GM19463 (cell line): ENCODE data around the gene TMEM41B.

Experiments
- ATAC-seq: cut with Tn5 transposase; IDR thresholded peaks from one replicate; pipeline ENCODE4 v1.9.1; 2021; ENCODE audit warnings: mild to moderate bottlenecking, moderate library complexity; ENCODE audit not compliant: unreplicated experiment

TMEM41B gene

DNA sequence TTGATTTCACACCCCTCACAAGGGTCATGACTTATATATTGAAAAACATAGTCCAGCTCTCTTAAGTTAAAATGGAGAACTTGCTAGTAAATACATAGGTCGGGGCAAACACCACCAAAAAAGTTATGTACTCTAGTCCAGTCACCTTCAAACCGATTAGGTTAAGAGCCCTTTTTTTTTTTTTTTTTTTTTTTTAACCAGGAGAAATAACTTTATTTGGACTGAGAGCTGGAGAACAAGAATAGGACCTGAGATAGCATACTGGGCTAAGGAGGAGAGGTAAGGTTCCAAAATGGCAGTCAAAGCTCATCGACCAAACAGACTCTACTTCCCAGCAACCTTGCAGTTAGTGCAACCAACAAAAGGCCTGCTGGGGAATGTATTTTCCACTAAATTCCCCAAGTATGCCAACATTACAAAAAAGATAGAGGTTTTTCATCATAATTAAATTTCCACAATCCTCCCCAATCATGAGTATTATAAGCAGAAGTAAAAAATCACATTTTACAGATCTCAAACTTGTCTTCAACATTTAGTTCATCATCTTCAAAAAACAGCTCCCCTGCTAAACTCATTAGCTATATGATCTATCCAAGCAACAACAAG lies 3.8 kb downstream of the TMEM41B start:
- no peak for ATAC-seq

DNA sequence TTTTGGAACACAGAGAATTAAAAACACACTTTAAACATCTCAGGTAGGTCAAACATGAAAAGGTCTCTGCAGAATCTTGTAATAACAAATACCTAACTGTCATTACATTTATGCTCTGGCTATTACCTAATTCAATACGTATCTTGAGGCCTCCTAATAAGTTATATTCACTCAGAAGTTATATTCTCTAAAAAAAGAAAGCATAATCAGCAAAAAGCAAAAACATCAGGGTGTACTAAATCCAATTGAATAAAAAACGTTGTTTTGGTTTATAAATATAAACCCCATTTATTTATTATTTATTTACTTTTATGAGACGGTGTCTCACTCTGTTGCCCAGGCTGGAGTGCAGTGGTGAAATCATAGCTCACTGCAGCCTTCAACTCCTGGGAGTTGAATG lies 10.2 kb downstream of the TMEM41B start:
- ATAC-seq: no peak

DNA sequence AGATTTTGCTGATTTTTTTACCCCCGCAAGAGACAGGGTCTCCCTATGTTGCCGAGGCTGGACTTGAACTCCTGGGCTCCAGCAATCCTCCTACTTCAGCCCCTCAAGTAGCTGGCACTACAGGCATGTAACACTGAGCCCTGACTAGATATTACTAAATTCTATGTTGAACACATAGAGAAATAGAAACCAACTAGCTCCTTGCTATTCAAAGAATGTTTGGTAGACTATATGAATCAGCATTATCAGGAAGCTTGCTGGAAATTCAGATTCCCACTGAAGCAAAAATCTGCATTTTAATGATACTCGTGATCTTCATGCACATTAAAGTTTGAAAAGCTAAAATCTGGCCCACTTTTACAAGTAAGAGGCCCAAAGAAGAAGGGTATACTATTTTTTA lies 11.9 kb downstream of the TMEM41B start:
- ATAC-seq: no peak

DNA sequence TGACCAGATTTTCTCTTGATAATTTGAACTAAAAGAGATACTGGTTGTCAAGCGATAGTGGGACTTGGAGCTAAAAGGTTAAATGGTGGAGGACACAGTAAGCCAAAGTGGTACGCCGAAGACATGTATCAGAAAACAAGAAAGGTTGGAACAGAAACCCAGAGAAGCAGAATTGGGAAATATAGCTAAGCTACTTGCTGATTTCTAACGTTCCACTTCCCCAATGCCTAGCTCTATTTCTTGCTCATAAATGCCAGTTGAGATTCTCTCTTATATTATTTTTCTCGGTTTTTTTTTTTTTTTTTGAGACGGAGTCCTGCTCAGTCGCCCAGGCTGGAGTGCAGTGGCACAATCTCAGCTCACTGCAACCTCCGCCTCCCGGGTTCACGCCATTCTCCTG lies 12.7 kb downstream of the TMEM41B start:
- ATAC-seq: no peak

DNA sequence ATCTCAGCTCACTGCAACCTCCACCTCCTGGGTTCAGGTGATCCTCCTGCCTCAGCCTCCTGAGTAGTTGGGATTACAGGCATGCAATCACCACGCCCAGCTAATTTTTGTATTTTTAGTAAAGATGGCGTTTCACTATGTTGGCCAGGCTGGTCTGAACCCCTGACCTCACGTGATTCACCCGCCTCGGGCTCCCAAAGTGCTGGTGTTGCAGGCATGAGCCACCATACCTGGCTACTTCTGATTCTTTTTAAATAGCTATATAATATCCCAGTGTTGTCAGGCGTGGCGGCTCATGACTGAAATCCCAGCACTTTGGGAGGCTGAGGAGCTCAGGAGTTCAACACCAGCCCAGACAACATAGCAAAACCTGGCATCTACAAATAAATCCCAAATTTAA lies 20.7 kb downstream of the TMEM41B start:
- no peak for ATAC-seq

DNA sequence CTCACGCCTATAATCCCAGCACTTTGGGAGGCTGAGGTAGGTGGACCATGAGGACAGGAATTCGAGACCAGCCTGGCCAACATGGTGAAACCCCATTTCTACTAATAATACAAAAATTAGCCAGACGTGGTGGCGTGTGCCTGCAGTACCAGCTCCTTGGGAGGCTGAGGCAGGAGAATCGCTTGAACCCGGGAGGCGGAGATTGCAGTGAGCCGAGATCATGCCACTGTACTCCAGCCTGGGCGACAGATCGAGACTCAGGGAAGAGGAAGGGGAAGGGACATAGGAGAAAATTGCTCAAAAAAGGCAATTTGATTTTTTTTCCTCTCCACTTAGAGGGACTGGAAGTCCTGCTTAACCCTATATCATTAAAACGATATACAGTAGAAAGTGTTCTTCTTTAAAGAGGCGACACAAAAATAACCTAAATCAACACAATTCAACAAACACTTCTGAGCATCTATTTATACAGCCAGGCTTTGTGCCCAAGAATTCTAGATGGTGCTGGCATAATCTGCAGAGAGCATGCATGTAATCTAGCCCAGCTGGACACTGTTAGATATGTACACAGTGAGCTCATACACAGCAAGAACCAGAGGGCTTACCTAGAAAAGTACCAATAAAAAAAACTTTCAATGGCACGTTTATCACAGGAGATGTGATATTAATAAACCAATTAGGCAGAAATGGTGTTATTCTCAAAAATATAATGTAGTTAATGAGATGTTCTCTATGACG lies 28.4 kb downstream of the TMEM41B start:
- ATAC-seq: no peak

DNA sequence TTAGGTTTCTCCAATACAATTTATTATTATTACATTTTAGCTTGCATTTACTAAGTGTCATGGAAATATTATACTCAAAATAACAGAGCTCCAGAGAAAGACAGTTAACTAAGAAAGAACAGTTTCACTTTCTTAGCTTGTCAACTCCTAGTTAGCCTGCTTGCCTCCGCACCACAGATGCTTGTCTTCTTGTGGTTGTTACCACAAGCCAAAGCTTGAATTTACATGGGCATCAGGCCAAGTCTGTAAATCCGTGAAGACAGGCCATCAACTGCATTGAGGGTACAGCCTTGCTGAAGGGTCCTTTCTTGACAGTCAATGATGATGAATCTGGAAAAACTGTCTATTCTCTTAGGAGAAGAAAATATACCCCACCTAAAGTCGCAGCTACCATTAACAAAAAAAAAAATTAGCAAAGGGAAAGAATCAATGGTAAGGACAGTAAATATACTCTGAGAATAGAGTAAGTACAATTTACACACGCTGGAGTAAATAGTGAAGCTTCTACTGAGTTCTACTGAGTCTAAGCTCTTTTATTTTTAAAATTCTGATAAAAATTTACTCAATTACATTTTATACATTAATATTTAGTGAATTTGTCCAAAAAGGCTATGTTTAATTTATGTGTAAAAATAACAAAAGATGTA lies 33.6 kb downstream of the TMEM41B start:
- ATAC-seq: peak; percentile 95

DNA sequence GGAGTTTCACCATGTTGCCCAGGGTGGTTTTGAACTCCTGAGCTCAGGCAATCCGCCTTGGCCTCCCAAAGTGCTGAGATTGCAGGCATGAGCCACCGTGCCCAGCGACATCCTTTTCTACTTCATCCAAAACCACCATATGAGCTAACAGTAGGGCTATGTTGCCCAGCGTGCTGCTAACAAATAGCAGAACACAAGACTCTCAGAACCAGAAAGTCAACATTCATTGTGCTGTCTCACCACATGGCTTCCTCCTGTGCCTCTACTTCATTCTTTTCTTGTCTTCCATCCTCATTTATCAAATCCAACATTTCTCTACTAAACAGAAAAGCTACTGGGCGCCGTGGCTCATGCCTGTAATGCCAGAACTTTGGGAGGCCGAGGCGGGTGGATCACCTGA lies 37.2 kb downstream of the TMEM41B start:
- ATAC-seq: no peak

DNA sequence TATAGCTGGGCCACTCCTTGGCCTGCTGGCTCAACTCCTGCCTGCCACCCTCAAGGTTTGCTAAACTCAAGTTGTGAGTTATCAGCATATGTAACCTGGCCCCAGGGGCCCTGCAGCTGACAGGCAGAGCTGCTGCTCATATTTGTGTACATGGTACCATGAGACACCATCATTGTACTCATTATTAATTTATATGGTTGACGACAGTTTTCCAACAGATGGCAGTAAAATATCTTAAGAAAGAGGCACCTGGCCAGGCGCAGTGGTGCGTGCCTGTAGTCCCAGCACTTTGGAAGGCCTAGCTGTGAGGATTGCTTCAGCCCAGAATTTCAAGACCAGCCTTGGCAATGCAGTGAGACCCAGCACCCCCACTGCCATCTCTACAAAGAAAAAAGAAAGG lies 37.8 kb downstream of the TMEM41B start:
- no peak for ATAC-seq

DNA sequence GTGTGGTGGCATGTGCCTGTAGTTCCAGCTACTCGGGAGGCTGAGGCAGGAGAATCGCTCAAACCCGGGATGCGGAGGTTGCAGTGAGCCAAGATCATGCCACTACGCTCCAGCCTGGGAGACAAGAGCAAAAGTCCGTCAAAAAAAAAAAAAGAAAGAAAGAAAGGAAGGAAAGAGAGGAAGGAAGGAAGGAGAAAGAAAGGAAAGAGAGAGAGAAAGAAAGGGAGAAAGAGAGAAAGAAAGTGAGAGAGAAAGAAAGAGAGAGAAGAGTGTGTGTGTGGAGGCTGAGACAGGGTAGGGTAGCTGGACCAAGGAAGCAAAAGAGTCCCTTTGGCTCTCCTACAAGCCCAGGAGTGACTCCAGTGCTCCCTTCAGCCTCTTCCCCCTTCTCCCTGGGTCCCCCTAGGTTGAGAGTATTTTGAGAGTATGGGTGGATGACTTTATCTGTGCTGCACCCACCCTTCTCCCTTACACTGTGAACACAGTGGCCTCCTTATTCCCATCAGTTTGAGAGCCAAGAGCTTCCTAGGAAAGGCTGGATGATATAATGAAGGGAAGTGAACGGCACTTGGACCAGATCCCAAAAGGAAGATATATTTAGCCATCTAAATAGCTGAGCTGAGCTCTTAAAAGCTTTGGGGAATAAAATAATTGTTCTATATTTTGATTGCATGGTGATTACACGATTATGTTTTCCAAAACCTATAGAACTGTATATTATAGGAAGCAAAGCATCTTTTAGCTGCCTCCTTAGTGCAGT lies 39.7 kb downstream of the TMEM41B start:
- ATAC-seq: no peak

DNA sequence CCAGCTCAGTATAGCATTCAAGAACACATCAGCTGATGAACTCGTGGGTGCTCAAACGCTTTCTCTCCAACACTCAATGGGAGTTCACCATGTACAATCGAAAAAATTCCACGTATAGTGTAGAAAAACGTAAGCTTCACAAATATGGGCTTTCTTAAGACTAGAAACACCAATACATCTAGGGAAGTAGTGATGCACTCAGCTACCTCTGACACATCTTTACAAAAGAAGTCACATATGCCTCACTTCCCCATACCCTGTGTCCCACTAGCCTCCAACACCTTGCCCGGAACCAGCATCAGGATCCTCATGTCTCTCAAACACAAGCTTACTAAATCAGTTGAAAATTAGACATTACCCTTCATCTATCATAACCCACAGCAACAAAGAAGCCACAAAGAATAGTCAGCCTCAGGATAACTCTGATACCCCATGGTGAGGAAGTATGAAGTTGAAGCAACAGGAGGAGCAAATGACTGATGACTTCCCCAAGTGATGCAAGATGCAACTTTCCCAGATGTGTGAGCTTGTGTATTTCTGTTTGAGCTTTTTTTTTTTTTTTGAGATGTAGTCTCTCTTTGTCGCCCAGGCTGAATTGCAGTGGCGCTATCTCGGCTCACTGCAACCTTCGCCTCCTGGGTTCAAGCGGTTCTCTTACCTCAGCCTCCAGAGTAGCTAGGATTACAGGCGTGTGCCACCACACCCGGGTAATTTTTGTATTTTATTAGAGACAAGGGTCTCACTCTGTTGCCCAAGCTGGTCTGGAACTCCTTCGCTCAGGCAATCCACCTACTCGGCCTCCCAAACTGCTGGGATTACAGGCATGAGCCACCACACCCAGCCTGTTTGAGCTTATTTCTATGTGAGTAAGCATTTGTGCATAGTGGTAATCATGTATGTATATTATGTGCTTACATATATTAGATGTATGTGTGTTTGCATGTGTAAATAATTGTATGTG lies 40.7 kb downstream of the TMEM41B start:
- ATAC-seq: no peak

DNA sequence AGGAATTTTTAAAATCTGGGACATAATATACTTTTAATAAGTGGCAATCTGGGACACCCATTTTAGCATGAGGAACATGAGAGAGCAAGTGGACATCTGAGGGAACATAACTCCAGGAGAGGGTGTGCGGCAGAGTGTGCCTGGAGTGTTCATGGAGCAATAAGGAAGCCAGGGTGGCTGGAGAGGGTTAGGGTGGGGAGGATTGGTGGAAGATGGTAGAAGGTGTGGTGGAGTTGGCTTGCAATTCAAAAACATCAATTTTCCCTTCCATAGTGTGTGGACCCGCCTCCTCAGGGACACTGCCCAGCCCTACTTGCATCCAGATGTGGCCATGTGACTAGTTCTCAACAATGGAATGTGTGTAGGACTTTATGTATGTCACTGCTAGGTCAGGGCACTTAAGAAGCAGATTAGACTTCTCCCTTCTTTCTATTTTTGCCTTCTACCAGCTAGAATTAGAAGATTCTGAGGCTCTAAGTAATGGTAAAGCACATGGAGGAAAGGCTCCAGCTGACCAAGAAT lies 44.8 kb downstream of the TMEM41B start:
- ATAC-seq: no peak

DNA sequence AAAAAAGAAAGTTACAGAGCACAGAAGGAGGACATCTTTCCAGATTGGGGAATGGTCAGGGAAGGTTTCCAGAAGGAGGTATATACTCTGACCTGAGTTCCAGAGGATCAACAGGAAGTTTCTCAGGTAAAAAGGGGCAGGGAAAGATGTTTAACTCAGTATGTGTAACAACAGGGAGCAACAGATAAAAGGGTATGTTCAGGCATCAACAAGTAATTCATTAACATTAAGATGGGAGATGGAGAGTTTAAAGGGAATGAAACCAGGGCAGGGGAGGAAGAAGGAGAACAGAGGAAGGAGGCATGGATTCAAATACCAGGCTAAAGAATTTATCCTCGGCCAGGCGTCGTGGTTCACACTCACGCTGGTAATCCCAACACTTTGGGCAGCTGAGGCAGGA lies 46.7 kb downstream of the TMEM41B start:
- ATAC-seq: no peak

DNA sequence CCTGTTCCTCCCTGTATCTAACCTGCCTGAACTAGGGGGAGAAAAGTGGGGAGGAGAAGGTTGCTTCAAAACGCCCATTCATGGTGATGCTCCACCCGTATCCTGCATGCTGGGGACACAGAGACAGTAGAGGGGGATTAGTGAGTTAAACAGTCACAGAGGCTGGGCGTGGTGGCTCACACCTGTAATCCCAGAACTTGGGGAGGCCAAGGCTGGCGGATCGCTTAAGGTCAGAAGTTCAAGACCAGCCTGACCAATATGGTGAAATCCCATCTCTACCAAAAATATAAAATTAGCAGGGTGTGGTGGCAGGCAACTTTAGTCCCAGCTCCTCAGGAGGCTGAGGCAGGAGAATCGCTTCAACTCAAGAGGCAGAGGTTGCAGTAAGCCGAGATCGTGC lies 47.5 kb downstream of the TMEM41B start:
- no peak for ATAC-seq

DNA sequence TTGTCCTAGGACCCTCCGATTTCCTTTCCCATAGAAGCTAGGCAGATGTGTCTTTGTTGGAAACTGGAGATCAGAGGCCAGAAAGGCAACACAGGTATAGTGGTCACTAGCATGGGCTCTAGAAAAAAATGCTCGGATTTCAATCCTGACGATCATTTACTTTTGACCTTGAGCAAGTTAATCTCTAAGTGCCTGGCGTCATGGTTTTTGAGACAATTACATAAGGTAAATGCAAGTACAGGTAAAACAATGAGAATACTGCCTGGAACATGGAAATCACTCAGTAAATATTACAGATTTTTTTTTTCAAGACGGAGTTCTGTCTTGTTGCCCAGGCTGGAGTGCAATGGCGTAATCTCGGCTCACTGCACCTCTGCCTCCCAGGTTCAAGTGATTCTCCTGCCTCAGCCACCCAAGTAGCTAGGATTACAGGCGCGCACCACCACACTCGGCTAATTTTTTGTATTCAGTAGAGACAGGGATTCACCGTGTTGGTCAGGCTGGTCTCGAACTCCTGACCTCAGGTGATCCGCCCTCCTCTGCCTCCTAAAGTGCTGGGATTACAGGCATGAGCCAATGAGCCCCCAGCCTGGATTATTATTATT lies 48.2 kb downstream of the TMEM41B start:
- no peak for ATAC-seq

DNA sequence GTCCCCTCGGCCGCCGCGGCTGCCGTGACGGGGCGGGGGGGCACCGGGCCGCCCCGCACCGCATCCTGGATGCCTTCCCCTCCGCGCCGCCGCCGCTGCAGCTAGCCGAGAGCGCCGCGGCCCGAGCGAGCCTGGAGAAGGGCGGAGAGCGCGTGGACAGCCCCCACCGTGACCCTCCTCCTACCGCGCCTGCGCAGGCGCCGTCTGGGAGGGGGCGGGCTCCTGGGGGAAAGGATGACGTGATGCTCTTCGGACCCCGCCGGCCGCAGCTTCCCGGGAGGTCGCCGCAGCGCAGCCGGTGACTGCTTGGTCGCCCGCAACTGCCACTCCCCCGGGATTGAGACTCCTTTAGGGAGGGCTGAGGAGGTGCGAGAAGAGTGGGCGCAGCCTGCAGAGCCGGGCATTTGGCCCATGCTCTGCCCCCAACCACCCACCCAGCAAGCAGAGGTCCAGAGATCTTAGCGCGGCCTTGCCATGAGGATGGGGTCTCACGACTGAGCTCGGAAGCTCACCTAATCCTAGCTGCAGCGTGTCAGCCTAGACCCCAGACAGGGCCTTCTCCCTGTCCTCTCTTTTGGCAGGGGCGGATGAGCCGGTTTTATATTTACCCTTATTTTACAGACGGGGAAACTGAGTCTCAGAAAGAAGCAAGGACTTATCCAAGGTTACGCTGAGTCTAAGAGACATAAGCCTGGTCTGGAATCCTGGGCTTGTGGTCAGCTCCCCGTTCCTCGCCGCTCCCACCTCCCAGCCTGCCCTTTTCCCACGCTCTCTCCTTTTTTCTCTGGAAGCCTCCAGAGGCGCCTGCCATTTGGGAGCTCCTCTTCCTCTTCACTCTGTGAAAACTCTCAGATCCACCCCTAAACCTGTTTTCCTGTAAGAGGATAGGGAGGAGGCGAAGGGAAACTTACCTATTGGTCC lies 48.9 kb downstream of the TMEM41B start, which contains the start of gene DENND5A:
TSS of gene DENND5A (minus strand) at position 140 of the 921 bp plus-strand sequence. CDS start 281 bp downstream, outside the sequence.
- peak; percentile 43 for ATAC-seq

DNA sequence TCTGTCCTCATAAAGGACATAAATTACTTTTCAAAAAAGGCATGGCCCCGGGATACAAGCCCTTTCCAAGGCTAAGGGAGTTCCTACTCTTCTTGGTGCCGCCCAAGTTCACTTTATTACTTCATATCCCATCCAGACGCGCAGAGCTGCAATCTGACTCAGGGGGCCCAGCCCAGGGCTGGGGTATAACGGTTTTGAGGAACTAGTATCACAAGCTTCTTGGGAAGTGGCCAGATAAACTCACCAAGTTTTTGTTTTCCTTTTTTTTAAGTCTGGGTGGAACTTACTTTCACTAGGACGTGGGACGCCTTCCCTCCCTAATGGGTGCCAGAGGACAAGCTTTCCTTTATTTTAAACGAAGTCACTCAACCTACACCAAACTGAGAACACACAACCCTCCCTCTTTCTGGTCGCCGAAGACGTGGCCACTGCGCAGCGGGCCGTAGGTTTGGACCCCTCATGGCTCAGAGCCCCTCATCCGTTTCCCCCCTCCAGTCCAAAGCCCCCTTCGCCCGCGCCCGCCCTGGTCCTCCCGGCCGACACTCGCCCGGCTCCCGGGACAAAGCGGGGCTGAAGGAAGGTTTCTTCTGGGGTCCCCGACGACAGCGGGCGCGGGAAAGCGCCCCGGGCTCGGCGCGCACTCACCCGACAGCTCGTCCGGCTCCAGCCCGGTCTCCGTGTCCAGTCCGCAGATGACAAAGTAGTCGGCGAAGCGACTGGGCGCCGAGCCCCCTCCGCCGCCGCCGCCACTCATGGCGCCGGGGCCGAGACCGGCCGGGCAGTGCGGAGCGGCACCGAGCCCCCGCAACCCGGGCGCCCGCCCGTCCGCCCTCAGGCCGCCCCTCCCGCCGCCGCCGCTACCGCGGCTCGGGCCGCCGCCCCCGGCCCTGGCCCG lies 49.8 kb downstream of the TMEM41B start:
- ATAC-seq: peak; percentile 5
